ENCODE measurements around the gene GDI1.

DNA sequence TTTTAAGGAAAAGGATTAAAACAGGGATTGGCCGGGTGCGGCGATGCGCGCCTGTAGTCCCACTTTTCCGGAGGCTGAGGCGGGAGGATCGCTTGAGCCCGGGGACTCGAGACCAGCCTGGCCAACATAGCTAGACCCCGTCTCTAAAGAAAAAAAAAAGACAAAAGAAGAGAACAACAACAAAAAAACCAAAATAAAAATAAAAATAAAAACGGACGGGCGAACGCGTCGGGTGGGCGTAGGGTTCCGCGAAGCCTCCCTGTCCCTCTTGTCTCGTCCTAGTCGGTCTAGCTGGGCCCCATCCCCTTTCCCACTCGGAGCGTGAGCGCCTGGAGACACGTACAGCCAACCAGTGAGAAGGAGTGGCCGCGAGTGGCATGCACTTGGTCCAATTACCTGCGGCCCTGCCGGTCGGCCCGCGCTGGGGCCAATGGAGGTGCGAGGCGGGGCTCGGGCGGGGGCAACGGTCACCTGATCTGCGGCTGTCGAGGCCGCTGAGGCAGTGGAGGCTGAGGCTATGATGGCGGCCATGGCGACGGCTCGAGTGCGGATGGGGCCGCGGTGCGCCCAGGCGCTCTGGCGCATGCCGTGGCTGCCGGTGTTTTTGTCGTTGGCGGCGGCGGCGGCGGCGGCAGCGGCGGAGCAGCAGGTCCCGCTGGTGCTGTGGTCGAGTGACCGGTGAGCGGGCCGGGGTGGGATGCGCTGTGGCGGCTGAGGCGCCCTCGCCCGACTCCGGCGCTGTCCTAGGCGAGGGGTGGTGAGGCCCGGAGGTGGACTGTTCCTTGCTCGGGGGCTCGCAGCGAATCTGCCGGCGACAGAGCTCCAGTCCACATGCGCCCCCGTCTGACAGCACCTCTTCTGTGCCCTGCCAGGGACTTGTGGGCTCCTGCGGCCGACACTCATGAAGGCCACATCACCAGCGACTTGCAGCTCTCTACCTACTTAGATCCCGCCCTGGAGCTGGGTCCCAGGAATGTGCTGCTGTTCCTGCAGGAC lies 8.5 kb upstream of the GDI1 start, which contains the start of gene ATP6AP1:
- TF ChIP-seq, protein P1, sequence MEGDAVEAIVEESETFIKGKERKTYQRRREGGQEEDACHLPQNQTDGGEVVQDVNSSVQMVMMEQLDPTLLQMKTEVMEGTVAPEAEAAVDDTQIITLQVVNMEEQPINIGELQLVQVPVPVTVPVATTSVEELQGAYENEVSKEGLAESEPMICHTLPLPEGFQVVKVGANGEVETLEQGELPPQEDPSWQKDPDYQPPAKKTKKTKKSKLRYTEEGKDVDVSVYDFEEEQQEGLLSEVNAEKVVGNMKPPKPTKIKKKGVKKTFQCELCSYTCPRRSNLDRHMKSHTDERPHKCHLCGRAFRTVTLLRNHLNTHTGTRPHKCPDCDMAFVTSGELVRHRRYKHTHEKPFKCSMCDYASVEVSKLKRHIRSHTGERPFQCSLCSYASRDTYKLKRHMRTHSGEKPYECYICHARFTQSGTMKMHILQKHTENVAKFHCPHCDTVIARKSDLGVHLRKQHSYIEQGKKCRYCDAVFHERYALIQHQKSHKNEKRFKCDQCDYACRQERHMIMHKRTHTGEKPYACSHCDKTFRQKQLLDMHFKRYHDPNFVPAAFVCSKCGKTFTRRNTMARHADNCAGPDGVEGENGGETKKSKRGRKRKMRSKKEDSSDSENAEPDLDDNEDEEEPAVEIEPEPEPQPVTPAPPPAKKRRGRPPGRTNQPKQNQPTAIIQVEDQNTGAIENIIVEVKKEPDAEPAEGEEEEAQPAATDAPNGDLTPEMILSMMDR (IDR thresholded peaks at IDR 0.05) = no peak
- TF ChIP-seq POLR2A (IDR thresholded peaks at IDR 0.05) = no peak
